ENCODE results near the gene ITPRIPL1.

The ITPRIPL1 gene

GRCh38 chr2:96329456-96329855 is 4.3 kb downstream of the ITPRIPL1 start:
- Histone ChIP-seq H3F3A (ENCODE audit: insufficient read depth, low read length) (0 out of 2 replicates have a peak, but pooled peaks cover 5% of the 10 kb centered on the region), H3K9me2 (ENCODE audit: low read depth, low read length) (no peaks in the 10 kb centered on the region), H3K9ac (ENCODE audit: low read length) (no peak overlapping the region), H3K4me3 (ENCODE audit: low read depth, low read length, poor library complexity, severe bottlenecking) (no peak overlapping the region), H3K36me3 (ENCODE audit: insufficient read depth, low read length) (peaks cover 39% of the 10 kb centered on the region), H3K27me3 (ENCODE audit: insufficient read depth, low read length) (no peaks in the 10 kb centered on the region), H2AFZ (ENCODE audit: low read length) (no peak overlapping the region), H4K20me1 (ENCODE audit: insufficient read depth, low read length) (no peaks in the 10 kb centered on the region), H3K4me1 (ENCODE audit: insufficient read depth, low read length, severe bottlenecking) (peaks cover 26% of the 10 kb centered on the region), H3K79me2 (ENCODE audit: insufficient read depth, low read length) (0 out of 2 replicates have a peak, but pooled peaks cover 4% of the 10 kb centered on the region), H3K9me3 (ENCODE audit: low read length) (no peaks in the 10 kb centered on the region), H3K4me2 (ENCODE audit: low read length) (no peak overlapping the region), H3K27ac (ENCODE audit: low read depth, low read length, poor library complexity, severe bottlenecking) (no peak overlapping the region)
- TF ChIP-seq EZH2 (IDR thresholded peaks at IDR 0.05; ENCODE audit: borderline replicate concordance, low read length) = no peak
- TF ChIP-seq, protein P1, sequence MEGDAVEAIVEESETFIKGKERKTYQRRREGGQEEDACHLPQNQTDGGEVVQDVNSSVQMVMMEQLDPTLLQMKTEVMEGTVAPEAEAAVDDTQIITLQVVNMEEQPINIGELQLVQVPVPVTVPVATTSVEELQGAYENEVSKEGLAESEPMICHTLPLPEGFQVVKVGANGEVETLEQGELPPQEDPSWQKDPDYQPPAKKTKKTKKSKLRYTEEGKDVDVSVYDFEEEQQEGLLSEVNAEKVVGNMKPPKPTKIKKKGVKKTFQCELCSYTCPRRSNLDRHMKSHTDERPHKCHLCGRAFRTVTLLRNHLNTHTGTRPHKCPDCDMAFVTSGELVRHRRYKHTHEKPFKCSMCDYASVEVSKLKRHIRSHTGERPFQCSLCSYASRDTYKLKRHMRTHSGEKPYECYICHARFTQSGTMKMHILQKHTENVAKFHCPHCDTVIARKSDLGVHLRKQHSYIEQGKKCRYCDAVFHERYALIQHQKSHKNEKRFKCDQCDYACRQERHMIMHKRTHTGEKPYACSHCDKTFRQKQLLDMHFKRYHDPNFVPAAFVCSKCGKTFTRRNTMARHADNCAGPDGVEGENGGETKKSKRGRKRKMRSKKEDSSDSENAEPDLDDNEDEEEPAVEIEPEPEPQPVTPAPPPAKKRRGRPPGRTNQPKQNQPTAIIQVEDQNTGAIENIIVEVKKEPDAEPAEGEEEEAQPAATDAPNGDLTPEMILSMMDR (IDR thresholded peaks at IDR 0.05; ENCODE audit: low read length) = no peak

GRCh38 chr2:96329874-96330273 is 4.8 kb downstream of the ITPRIPL1 start:
- no peaks in the 10 kb centered on the region for H3K27me3 ChIP-seq (ENCODE audit: insufficient read depth, low read length)
- H4K20me1 ChIP-seq (ENCODE audit: insufficient read depth, low read length) = no peaks in the 10 kb centered on the region
- no peak overlapping the region for H3K4me2 ChIP-seq (ENCODE audit: low read length)
- TF ChIP-seq, protein P1 (IDR thresholded peaks at IDR 0.05; ENCODE audit: low read length) = no peak
- TF ChIP-seq EZH2 (IDR thresholded peaks at IDR 0.05; ENCODE audit: borderline replicate concordance, low read length) = no peak
- 0 out of 2 replicates have a peak, but pooled peaks cover 7% of the 10 kb centered on the region for H3K79me2 ChIP-seq (ENCODE audit: insufficient read depth, low read length)
- H3F3A ChIP-seq (ENCODE audit: insufficient read depth, low read length) = 0 out of 2 replicates have a peak, but pooled peaks cover 5% of the 10 kb centered on the region
- no peaks in the 10 kb centered on the region for H3K9me2 ChIP-seq (ENCODE audit: low read depth, low read length)
- no peak overlapping the region for H2AFZ ChIP-seq (ENCODE audit: low read length)
- H3K4me1 ChIP-seq (ENCODE audit: insufficient read depth, low read length, severe bottlenecking) = peaks cover 26% of the 10 kb centered on the region
- H3K9ac ChIP-seq (ENCODE audit: low read length) = no peak overlapping the region
- peaks cover 39% of the 10 kb centered on the region for H3K36me3 ChIP-seq (ENCODE audit: insufficient read depth, low read length)
- no peak overlapping the region for H3K4me3 ChIP-seq (ENCODE audit: low read depth, low read length, poor library complexity, severe bottlenecking)
- H3K27ac ChIP-seq (ENCODE audit: low read depth, low read length, poor library complexity, severe bottlenecking) = no peak overlapping the region
- H3K9me3 ChIP-seq (ENCODE audit: low read length) = no peaks in the 10 kb centered on the region

- H3K4me2 ChIP-seq (ENCODE audit: low read length) = no peak overlapping the region
- no peak overlapping the region for H2AFZ ChIP-seq (ENCODE audit: low read length)
- H3K79me2 ChIP-seq (ENCODE audit: insufficient read depth, low read length) = 0 out of 2 replicates have a peak, but pooled peaks cover 9% of the 10 kb centered on the region
Measured at GRCh38 chr2:96330407-96330806, 5.3 kb downstream of the ITPRIPL1 start.

More at GRCh38 chr2:96330407-96330806, 5.3 kb downstream of the ITPRIPL1 start:
- Histone ChIP-seq H3K9me2 (ENCODE audit: low read depth, low read length) (no peaks in the 10 kb centered on the region), H3K27me3 (ENCODE audit: insufficient read depth, low read length) (no peaks in the 10 kb centered on the region), H3K9ac (ENCODE audit: low read length) (no peak overlapping the region), H3F3A (ENCODE audit: insufficient read depth, low read length) (0 out of 2 replicates have a peak, but pooled peaks cover 5% of the 10 kb centered on the region), H4K20me1 (ENCODE audit: insufficient read depth, low read length) (no peaks in the 10 kb centered on the region), H3K27ac (ENCODE audit: low read depth, low read length, poor library complexity, severe bottlenecking) (no peak overlapping the region), H3K4me3 (ENCODE audit: low read depth, low read length, poor library complexity, severe bottlenecking) (no peak overlapping the region), H3K4me1 (ENCODE audit: insufficient read depth, low read length, severe bottlenecking) (peaks cover 26% of the 10 kb centered on the region), H3K36me3 (ENCODE audit: insufficient read depth, low read length) (peaks cover 39% of the 10 kb centered on the region), H3K9me3 (ENCODE audit: low read length) (no peaks in the 10 kb centered on the region)
- TF ChIP-seq, protein P1 (IDR thresholded peaks at IDR 0.05; ENCODE audit: low read length) = no peak
- TF ChIP-seq EZH2 (IDR thresholded peaks at IDR 0.05; ENCODE audit: borderline replicate concordance, low read length) = no peak
